ENCODE data around the gene TRIM45. TPM values are rescaled to one million over a fixed set of nuclear protein-coding genes. Genes with fewer than 3 reads are reported as not detected.

The TRIM45 gene
- total and polyA plus RNA-seq, 11 donors = 1.4 to 22.2 (median 9.0) TPM

DNA sequence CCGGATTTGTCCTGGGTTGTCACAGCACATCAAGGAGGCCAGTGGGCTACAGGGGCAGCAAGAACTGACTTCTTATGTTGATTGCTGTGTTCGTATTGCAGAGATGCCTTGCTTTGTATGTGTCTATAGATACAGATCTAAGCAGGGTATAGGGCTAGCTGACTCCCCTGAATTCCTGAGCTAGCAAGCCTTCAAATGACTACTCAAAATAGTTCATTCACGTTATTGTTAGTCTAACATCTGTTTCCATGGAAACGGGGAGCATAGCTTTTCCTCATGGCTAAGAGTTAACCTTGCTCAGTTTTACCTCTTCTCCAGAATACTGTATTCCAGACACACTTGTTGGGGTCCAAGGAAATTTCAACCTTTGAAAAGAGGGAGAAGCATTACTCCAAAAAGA lies 24.1 kb downstream of the TRIM45 start:
- intact Hi-C loops (cut with DNase I) = no loop called here
- Histone ChIP-seq H3K4me1 (peaks cover 0 to 23% (median 8%) of the 10 kb centered on the region in 12 donors), H3K27ac (no peak overlapping the region), H3K9me3 (no peaks in the 10 kb centered on the region), H3K27me3 (no peaks in the 10 kb centered on the region), H3K4me3 (no peak overlapping the region), H3K36me3 (peaks cover 0 to 96% (median 12%) of the 10 kb centered on the region in 9 donors)
- DNase-seq (no peak), ATAC-seq (no peak)
- whole genome bisulfite sequencing, 4 donors = 66 to 81% (median 72%) methylated on average over 4 of the region's 4 CpGs
- no peak for TF ChIP-seq POLR2A (IDR thresholded peaks at IDR 0.05)
- TF ChIP-seq, protein P1, sequence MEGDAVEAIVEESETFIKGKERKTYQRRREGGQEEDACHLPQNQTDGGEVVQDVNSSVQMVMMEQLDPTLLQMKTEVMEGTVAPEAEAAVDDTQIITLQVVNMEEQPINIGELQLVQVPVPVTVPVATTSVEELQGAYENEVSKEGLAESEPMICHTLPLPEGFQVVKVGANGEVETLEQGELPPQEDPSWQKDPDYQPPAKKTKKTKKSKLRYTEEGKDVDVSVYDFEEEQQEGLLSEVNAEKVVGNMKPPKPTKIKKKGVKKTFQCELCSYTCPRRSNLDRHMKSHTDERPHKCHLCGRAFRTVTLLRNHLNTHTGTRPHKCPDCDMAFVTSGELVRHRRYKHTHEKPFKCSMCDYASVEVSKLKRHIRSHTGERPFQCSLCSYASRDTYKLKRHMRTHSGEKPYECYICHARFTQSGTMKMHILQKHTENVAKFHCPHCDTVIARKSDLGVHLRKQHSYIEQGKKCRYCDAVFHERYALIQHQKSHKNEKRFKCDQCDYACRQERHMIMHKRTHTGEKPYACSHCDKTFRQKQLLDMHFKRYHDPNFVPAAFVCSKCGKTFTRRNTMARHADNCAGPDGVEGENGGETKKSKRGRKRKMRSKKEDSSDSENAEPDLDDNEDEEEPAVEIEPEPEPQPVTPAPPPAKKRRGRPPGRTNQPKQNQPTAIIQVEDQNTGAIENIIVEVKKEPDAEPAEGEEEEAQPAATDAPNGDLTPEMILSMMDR (IDR thresholded peaks at IDR 0.05) = no peak

DNA sequence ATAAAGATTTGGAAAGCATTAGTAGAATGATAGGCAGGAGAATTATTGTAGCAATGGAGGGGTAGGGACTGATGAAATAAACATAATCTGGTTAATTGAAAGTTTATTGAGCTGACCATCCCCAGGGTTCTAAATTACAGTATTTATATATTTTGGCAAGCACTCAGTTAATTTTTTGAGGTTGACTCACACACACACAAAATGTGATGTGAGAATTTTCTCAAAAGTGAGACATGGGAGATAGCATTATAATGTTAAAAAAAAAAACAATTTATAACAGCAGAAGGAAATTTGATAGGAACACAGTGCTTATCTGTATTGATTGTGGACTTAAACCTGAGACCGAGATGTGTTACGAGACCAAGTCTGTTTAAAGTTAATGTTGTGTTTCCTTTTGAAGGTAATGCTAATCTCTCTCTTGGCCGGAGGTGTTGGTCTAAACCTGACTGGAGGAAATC lies 24.6 kb downstream of the TRIM45 start:
- H3K4me1 ChIP-seq = peaks cover 0 to 23% (median 9%) of the 10 kb centered on the region in 12 donors
- no peaks in the 10 kb centered on the region for H3K27me3 ChIP-seq
- TF ChIP-seq, protein P1 (IDR thresholded peaks at IDR 0.05) = no peak
- TF ChIP-seq POLR2A (IDR thresholded peaks at IDR 0.05) = no peak
- peaks cover 0 to 96% (median 8%) of the 10 kb centered on the region in 9 donors for H3K36me3 ChIP-seq
- intact Hi-C loops (cut with DNase I) = no loop called here
- H3K27ac ChIP-seq = no peak overlapping the region
- DNase-seq = no peak
- ATAC-seq = no peak
- no peaks in the 10 kb centered on the region for H3K9me3 ChIP-seq
- H3K4me3 ChIP-seq = no peak overlapping the region
- 77 to 92% (median 88%) methylated on average over 3 of the region's 3 CpGs for WGBS, 4 donors

DNA sequence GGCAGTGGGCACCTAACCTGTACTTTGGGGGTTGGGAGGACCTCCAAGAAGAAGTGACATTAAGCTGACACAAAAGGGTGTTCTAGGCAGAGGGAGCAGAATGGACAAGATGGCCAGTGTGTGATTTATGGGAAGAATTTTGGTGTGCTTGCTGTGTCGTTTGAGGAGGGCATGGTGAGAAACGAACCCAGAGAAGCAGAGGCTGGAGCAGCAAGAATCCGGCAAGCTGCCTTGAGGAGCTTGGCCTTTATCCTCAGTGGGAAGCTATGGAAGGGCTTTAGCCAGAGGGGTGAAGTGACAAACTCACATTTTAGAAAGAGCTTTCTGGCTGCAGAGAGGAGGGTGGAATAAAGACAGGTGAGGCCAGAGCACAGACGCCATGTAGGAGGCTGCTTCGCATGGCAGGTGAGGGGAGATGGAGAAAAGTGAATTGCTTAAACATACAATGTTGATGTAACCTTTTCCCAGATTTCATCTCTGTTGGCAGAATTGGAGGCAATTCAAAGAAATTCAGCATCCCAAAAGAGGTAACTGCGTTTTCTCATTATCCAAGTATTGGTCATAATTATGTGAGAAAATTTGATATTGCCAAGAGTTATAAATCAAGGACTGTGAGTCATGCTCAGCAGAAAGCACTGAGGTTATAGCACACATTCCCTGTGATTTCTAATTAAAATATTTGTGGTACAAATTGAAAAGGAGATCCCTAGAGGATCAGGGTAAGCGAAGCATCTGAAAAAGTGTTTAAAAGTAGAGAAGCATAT lies 26.5 kb downstream of the TRIM45 start:
- intact Hi-C loops (cut with DNase I) = loop anchor here in 1 of 10 donors (5.0 kb wide), 1 partner anchor 32 kb away; no protein-coding TSS in a partner anchor
- Histone ChIP-seq H3K36me3 (peaks cover 0 to 98% (median 10%) of the 10 kb centered on the region in 9 donors), H3K27ac (no peak overlapping the region), H3K4me3 (no peak overlapping the region), H3K27me3 (no peaks in the 10 kb centered on the region), H3K9me3 (no peaks in the 10 kb centered on the region), H3K4me1 (peaks cover 0 to 23% (median 9%) of the 10 kb centered on the region in 12 donors)
- TF ChIP-seq, protein P1 (IDR thresholded peaks at IDR 0.05) = no peak
- TF ChIP-seq POLR2A (IDR thresholded peaks at IDR 0.05) = no peak
- WGBS, 4 donors = 95 to 98% (median 97%) methylated on average over 7 of the region's 7 CpGs
- DNase-seq = no peak
- ATAC-seq = no peak

DNA sequence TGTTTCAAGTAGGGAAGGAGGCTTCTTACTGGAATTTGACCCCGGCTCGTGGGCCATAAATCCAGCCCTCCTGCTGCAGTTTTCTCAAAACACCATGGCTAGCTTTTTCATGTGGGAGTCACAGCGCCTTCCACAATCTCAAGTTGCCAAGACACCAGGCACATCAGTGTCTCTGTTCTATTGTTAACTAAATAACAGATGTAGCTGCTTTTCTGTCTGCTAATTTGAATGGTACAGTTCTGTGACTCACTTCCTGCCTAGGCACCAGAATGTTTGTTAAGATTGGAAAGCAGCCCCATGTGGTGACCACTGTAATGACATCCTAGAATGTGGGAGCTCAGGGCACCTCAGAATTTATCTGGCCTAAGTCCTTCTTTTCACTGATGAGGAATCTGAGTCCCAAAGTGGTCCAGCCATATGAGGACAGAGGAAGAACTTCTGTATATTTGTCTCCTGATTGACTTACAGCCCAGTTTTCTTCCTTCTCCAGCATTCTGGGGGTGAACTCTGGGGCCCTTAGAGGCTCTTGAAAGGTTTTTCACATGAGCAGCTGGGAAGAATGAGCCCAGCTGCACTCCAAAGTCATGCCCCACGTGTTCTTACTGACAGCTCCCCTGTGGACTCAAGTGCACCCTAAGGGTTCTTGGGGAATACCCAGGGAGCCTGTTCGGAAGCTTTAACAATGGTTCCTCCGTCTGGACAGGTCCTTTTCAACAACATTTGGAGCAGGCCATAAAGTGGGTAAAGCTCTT lies 27.5 kb downstream of the TRIM45 start:
- H3K4me3 ChIP-seq = no peak overlapping the region
- no peaks in the 10 kb centered on the region for H3K27me3 ChIP-seq
- intact Hi-C loops (cut with DNase I) = loop anchor here in 1 of 10 donors (5.0 kb wide), 1 partner anchor 33 kb away; no protein-coding TSS in a partner anchor
- peak overlapping the region in 1 of 12 donors; percentile 46 for H3K27ac ChIP-seq
- 83 to 86% (median 86%) methylated on average over 6 of the region's 6 CpGs for WGBS, 4 donors
- DNase-seq (no peak), ATAC-seq (peak in 1 of 4 donors; percentile 35)
- no peak for TF ChIP-seq POLR2A (IDR thresholded peaks at IDR 0.05)
- TF ChIP-seq, protein P1 (IDR thresholded peaks at IDR 0.05) = peak in 4 of 12 donors; percentile 7 to 30 (median 19)
- peaks cover 0 to 23% (median 9%) of the 10 kb centered on the region in 12 donors for H3K4me1 ChIP-seq
- H3K9me3 ChIP-seq = no peaks in the 10 kb centered on the region
- H3K36me3 ChIP-seq = peaks cover 0 to 98% (median 10%) of the 10 kb centered on the region in 9 donors
